ENCODE results near the gene SLC12A8.
"Not testable (repeated sequence)": the region's sequence is repeated elsewhere in the genome, so short reads cannot be mapped to it uniquely, and the experiment has no call there.

The SLC12A8 gene

DNA sequence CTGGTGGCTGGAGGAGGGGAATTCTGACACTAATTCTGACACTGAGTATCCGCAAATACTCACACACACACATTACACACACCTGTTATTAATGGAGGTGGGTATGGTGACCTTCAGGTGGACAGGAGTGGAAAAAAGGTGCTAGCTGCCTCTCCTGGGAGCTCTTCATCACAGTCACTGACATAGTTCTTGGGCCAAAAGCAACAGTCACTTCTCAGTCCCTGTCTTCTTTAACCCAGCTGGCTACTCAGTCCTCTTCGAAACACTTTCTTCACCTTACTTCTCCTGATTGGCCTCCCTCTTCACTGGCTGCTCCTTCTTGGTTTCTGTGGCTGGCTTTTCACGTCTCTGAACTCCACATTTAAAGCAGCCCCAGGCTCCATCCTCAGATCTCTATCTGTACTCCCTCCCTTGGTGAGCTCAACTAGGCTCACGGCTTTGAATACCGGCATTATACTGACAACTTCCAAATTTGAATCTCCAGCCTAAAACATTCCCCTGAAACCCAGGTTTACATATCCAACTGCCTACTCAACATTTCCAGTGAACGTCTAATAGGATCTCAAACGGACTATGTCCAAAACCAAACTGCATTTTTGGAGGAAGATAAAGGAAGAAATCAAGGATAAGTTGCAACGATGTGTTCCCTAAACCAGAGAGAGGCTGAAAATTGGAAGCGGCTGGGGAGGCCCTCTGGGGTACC is 103.6 kb downstream of the SLC12A8 start:
- no peak for DNase-seq

DNA sequence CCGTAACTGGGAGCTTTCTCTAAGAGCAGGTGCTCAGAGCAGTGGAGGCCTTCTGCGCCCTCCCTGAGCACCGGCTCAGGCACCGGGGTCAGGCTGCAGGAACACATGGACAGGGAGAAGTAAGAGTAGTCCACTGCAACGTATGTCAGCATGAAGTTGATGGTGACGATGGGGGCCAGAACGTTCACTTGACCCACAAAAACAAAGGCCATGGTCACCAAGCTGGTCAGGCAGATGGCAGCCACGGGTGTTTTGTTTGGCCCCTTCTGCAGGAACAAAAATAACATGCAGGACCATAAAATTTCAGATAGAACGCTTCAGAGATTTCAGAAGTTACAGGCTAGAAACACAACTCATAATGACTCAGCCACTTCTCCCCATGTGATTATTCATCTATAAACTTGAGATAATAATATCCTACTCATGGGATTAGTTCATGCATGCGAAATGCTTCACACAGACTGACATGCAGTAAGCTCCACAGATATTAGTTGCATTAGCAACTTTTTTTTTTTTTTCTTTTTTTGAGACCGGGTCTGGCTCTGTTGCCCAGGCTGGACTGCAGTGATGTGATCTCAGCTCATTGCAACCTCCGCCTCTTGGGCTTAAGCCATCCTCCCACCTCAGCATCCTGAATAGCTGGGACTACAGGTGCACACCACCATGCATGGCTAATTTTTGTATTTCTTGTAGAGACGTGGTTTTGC is 104.5 kb downstream of the SLC12A8 start:
- DNase-seq, result no peak

DNA sequence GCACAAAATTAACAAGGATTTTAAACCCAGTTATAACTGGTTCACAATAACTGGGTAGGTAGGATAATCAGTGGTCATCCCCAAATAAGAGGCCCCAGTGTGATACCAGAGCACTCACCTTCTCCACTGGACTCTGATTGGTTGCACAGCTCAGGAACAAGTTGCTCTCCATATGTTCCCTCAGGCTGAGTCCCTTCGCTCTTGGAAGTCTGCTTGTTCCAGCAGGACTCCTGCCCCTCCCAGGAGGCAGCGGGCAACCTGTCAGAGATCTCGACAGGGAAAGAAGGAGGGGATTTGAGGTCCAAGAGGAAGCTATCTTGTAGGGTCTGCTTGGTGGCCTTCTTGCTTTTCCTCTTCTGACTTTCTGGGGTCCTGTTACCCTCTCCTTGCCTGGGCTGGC is 105.2 kb downstream of the SLC12A8 start:
- DNase-seq, result no peak

DNA sequence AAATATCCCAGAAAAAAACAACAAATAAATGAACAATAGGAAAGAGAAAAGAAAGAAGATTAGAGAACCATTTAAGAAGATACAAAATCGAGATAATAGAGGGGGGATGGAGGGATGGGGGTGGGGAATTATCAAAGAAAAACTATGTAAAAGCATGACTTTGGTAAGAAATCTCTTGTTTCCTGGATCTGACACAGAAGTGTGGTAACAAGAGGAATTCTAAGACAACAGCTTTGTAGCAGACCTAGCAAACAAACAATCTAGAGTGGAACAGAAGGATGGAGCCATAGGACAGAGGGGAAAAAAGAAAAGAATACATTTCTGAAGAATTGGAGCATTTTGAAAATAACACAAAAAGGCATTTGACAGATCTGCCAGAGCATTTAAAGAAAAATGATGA is 107.4 kb downstream of the SLC12A8 start:
- DNase-seq, result no peak

DNA sequence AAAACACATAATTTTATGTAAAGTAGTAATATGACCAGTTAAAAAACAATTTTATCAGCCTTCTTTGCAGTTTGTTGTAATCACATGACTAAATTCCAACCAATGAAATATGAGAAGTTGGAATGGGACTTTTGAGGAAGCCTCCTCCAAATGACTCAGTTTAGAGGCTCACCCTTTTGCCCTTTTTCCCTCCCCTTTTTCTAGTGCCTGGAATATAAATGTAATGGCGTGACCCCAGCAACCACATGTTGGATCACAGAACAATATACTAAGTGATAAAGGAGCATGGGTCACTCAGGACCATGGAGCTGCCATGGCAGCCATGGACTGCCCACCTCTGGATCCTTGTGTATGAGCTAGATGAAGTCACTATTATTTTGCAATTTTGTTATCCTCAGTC is 107.9 kb downstream of the SLC12A8 start:
- DNase-seq, result no peak

DNA sequence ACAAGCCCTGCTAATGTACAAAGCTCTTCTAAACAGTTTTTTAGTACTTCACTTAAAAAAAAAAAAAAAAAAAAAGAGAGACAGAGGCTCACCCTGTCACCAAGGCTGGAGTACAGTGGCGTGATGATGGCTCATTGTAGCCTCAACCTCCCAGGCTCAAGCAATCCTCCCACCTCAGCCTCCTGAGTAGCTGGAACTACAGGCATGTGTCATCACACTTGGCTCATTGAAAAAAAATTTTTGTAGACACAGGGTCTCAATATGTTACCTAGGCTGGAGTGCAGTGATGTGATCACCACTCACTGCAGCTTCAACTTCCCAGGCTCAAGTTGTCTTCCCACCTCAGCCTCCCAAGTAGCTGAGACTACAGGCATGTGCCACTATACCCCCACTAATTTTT is 109.1 kb downstream of the SLC12A8 start:
- DNase-seq, result no peak

DNA sequence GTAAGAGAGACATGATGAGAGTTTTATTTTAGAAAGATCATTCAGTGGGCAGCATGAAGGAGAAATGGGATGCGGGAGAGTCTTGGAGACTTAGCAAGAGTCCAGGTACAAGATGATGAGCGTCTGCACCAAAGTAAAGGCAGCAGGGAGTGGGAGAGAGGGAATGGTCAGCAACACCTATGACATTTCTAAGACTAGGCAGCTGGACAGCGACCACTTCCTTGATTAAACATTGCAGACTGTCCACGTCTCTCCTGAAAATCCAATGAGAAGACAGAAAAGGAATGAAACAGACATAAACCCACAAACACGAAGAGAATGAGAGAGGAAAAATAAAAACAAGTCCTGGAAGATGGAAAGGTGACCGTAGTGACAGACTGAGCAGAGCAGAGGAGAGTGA is 110.1 kb downstream of the SLC12A8 start:
- DNase-seq, result no peak

DNA sequence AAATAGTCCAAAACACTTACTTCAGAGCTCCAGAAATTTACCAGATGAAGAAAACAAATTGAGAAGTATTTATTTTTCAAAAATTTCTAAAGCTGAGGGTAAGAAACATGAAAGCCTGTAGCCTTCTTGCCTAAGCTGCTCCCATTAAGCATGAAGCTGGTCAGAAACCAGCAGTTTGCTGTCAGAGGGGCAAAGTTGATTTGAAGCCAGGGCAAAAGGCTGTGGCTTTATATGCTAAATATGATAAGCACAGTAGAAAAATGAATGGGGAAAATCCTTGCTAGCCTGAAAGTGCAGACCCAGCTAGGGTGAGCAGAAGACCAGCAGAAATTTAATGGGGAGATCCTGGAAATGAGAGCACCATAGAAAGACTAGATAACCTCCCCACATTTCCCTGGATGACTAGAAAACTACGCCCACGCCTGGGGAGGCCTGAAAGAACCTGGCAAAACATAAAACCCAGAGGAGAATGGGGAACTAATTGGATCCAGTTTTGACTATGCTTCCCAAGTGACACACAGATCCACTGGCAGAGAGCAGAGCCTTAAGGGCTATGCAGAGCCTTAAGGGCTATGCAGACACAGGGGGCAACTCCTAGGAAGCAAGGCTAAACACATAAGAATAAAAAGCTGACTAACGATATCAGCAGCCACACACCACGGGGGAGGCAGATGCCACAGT is 113.8 kb downstream of the SLC12A8 start:
- DNase-seq, result no peak

DNA sequence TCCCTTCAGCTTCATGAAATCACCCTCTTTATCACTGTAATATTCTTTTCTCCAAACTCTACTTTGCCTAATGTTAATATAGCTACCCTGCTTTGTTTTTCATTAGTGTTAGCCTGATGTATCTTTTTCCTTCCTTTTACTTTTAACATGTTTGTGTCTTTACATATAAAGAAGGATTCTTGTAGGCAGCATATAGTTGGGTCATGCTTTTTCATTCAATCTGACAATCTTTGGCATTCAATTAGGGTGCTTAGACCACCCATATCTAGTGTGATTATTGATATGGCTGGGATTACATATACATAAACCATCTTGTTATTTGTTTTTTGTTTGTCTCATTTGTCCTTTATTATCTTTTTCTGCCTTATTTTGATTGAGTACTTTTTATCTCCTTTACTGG is 121.9 kb downstream of the SLC12A8 start:
- no peak for DNase-seq

DNA sequence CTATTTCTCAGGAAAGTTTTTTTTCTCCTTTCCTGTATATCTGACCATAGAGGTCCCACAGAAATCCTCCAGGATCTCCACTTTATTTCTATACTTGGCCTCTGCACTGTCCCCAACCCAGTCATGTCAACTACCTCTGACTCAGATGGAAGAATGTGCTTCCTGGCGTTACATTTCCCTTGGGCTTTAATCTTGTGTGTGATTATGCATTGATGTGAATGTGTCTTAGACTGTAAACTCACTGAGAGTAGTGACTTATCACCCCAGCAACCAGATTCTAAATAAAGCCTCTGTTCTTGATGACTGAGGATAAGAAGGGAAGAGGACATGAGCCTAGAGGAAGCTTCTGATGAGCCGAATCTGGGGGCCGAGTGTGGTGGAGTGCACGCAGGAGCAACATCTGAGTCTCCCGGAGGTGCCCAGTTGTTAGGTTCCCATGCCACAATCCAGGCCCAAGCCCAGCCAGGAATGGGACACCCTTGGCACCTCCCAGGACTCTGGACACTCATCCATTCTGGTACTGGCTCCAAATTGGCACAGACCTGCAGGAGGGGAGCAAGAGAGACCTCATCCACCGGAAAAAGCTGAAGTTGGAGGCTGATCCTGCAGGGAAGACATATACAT is 124.7 kb downstream of the SLC12A8 start:
- no peak for DNase-seq

DNA sequence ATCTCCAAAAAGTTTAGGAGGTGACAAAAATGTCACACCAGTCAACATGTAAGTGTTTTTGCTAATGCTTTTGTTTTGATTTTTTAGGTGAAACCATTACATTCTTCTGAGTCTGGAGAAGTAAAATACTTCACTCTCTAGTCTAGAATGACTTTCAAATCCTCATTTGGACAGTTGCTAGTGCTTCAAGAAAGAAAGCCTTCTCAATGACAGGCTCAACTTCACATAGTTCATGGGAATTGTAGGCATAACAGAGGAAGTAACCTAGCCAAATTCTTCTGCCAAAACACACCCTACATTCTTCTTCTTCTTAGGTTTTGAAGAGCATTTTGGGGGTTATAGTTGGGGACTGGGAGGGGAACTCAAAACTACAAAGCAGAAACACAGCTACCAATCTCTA is 127.4 kb downstream of the SLC12A8 start:
- DNase-seq, result no peak

DNA sequence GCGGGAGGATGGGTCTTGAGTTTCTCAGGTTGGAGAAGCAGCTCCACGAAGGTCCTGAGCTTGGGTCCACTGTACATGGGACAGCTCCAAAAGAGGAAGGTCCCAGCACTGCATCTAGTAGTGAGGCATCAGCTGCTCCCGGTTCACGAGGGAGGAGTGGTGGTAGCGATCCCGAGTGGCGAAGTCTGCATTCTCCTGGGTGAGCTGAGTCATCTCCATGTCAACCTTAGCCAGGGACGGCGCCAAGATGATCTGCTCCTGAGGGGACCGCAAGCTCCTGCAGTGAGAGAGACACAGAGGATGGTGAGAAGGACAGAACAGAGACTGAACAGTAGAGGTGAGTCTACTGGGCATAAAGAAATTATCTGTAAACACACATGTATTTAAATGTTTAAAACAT is 128.8 kb downstream of the SLC12A8 start:
- DNase-seq, result no peak

DNA sequence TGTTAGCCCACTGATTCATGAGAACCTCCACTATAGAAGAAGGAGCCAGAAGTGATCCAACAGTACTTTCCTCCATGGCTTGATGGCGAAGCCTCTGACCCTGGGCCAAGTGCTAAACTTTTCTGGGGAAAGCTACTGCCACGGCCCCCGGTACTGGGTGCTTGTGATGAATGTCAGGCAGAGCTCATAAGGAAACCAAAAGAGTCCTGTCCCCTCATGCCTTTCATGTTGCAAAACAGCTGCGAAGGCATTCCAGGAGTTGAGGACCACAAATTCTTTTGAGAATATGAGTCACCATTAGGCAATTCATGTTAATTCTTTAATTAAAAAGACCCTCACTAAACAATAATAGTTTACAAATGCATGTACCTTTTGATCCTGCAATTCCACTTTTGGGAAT is 130.2 kb downstream of the SLC12A8 start:
- DNase-seq, result not testable (repeated sequence)

DNA sequence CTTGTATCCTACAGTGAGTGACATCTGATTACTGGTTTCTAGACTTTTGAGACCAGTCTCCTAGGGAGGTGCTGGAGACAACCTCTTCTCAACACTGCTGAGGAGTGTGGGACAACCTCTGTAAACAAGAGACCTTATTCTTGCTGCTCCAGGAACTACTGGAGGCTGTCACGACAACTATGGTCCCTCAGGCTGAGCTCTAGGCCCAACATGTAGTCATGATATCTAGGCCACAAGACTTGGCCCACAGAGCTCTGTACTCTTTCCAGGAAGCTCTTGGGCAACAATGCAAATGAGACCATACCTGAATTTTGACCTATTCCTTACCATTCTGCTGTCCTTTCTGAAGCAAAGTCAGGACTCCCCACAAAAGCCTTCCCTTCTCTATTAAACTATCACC is 132.5 kb downstream of the SLC12A8 start:
- DNase-seq, result no peak

DNA sequence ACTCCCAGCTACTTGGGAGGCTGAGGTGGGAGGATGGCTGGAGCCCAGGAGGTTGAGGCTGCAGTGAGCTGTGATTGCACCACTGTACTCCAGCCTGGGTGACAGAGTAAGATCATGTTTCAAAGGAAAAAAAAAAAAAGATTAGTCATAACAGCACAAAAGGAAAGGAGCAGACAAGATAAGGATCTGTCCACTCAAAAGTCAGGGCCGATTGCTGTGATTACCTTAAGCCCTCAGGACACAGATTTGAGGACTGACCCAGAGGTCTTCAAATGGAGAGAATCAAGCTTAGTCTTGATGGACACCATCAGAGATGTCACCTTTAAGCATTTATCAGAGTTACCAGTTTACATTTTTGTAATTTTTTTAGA is 132.9 kb downstream of the SLC12A8 start:
- DNase-seq, result no peak

DNA sequence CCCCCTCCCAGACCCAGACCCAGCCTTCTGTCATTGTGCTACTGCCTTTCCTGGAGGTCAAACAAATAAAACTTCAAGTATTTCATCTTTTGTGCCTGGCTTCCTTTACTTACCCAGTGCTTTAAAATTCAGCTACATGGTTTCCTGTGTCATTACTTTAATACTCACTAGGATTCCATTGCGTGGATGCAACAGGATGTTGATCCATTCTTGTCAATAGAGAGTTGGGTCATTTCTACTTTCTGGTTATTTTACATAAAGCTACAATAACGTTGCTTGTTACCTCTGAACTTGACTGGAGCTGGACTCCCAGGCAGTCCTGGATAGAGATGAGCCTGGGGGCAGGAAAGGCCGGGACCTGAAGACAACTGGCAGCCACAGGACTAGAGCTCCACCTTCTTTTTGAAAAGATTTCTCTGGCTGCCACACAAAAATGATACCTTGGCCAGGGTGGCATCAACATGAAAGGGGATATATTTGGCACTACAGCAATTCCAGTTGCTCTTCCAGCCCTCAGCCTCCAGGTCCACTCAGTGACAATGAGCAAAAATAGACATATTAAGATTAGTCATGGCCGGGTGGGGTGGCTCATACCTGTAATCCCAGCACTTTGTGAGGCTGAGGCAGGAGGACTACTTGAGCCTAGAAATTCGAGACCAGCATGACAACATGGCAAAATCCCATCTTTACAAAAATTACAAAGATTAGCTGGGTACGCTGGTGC is 133.4 kb downstream of the SLC12A8 start:
- DNase-seq, result no peak

DNA sequence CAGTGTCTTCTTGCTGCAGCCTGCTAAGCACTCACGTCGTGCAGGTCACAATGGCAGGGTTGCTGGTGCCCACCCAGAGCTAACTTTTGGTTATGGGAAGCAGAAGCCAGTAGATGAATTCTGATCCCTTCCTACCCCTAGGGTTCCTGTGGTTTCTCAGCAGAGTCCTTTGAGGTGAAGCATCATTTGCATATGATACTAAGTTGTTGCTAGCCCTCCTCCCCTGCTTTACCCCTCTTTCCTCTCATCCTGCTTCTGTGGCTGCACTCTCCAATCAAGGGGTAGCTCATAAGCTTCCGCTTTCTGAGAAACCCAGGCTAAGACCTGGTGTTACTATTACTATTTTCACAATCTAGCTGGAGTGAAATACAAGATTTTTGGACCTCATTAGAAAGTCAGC is 134.7 kb downstream of the SLC12A8 start:
- no peak for DNase-seq

DNA sequence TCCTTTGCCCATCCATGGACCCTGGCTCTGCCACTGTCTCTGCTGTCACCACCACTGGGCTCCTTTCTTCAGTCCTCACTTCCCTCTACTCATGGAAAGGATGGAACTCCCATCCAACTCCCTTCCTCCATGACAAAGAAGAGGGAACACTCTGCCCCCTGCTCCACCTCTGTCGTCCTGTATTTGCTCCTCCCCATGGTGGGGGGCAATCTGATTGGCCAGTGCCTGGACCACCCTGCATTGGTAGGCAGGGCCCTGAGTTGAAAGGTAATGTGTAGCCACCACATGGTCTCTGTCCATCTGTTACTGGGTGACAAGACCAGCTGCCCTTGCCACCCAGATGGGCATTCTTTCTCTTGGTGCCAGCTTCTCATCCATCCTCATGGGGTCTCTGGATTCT is 136.1 kb downstream of the SLC12A8 start:
- no peak for DNase-seq

DNA sequence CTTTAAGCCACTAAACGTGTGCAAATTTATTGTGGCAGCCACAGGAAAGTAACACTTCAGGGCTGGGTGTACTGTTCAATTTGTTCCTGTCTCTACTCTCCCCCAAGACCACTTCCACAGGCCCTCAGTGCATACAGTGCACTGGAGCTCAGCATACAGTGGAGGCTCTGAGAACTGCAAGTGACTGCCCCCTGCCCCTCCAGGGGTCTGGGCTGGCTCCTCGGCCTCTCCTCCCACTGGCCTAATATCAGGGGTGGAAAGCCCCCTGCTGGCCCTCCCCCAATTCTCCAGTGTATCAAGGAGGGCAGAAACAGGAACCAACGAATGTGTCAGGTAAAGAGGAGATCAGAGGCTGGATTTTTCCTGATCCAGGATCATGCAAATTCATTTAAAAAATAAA is 136.8 kb downstream of the SLC12A8 start:
- DNase-seq, result no peak

DNA sequence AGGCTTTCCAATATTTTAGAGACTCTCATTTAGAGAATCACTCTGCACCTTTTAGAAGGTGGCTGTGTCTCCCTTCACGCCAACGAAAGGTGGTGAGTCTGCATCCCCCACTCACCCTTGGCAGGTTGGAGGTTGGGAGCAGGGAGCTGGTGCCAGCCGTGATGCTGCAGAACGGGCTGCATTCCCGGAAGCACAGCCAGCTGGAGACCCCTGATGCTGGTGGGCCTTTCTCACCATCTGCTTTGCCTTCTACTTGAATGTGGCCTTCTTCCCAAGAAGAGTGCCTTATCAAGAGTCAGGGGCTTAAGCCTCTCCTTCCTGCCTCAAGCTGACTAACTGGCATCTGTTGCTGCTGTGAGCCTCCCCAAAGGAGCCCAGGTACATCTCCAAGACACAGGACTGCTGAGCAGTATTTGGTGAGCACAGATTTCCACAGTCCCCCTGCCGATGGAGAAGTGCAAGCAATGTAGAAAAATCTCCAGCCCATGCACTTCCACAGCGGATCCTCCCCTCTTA is 139.1 kb downstream of the SLC12A8 start:
- DNase-seq, result no peak

DNA sequence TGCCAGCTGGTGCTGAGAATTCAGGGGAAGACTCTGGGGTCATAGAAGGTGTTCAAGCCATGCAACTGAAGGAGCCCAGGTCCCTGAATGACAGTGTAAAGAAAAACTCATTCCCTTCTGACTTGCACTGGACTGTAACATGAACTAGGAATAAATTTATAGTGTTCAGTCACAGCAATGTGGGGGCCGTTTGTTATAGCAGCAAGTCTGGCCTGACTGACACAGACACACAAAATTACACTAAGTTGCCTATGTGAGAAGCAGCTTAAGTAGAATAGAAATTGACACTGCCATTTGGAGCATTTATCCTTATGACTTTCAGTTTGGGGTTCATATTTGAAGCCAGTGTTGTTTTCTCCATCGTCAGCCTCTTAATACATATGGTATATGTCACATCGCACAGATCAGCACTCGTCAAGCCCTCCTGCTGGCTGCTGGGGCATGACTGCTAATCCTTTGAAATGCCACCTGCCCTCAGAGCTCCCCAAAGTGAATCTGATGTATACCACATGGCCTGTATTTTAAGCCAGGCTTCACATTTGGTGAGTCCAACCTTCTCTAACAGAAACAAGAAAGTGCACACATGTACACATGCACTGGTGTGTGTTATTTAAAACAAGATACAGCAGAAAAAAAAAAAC is 139.7 kb downstream of the SLC12A8 start:
- no peak for DNase-seq

DNA sequence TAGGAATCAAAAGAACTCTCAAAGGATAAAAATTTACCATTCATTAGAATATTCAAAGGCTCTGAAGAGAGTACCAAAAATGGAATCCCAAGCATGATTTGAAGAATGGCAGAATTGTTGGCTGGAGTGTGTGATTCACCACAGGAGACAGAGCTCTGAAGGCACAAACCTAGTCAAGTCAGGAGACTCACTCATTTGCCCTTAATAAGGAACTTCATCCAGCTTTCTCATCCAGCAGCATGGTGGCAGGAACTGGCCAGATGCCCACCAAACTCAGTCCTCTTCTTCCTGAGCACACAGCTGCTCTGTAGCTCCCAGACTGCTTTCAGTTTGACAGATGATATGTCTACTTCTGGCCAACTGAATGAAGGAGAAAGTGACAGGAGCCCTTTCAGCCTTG is 140.2 kb downstream of the SLC12A8 start:
- no peak for DNase-seq

All from hippocampal formation (tissue), 2 donors.